Stomach (tissue), 9 donors: ENCODE data around the gene CHCHD3. TPM values are rescaled to one million over a fixed set of nuclear protein-coding genes. Genes with fewer than 3 reads are reported as not detected.

ENCODE experiments used
- DNase-seq, 2 donors: peaks; one replicate each; pipeline versions ENCODE4 v3.0.0 to v3.0.0-alpha.2; 2013 to 2019
- H3K27ac ChIP-seq, 5 donors: fragments of 200-600 bp in 4 of 5; sonication (generic) in 4 of 5; one replicate each; pipeline ENCODE4 v1.5.1; 2013 to 2019; ENCODE audit warnings: mild to moderate bottlenecking in 1 of 5, moderate library complexity in 1 of 5
- H3K27me3 ChIP-seq, 3 donors: fragments of 200-600 bp; sonication (generic); one replicate each; pipeline ENCODE4 v1.5.1; 2017 to 2019; ENCODE audit warnings: mixed run types in 1 of 3
- H3K36me3 ChIP-seq, 4 donors: fragments of 200-600 bp; sonication (generic); 1 replicate in 3 of 4; 2 replicates in 1 of 4; pipeline ENCODE4 v1.5.1; 2016 to 2019
- H3K4me1 ChIP-seq, 4 donors: fragments of 200-600 bp; sonication (generic); one replicate each; pipeline ENCODE4 v1.5.1; 2016 to 2019
- H3K4me3 ChIP-seq, 4 donors: fragments of 200-600 bp; sonication (generic) in 3 of 4; one replicate each; pipeline ENCODE4 v1.5.1; 2016 to 2019; ENCODE audit warnings: mild to moderate bottlenecking in 1 of 4
- H3K9me3 ChIP-seq, 4 donors: fragments of 200-600 bp; sonication (generic); one replicate each; pipeline ENCODE4 v1.5.1; 2016 to 2019
- CTCF ChIP-seq, 7 experiments: fragments of 450-650 bp in 4 of 7; fragments of 200-600 bp in 3 of 7; sonication (generic) in 3 of 7; IDR thresholded peaks; one replicate each; pipeline ENCODE4 v1.5.1; 2016 to 2019; ENCODE audit warnings: antibody characterized with exemption in 7 of 7, control low read depth in 2 of 7, mild to moderate bottlenecking in 1 of 7
- EP300 ChIP-seq: sonication (generic); formaldehyde crosslinking; IDR thresholded peaks from one replicate; pipeline ENCODE4 v1.6.1; 2017; ENCODE audit warnings: antibody characterized with exemption
- POLR2A ChIP-seq, 4 donors: fragments of 450-650 bp; IDR thresholded peaks; one replicate each; pipeline ENCODE4 v1.6.1; 2016; ENCODE audit warnings: antibody characterized with exemption in 4 of 4, control low read depth in 2 of 4, mild to moderate bottlenecking in 1 of 4, moderate library complexity in 1 of 4
- POLR2AphosphoS5 ChIP-seq, 3 donors: sonication (generic); formaldehyde crosslinking; IDR thresholded peaks; one replicate each; pipeline ENCODE4 v1.6.1; 2016; ENCODE audit warnings: antibody characterized with exemption in 3 of 3
- WGBS, 5 donors: extraction: QIAGEN DNeasy Blood & Tissue Kit in 3 of 5; methylation state at CpG; one replicate each; pipeline versions ENCODE4 v1.1.5 to v1.1.7; 2013 to 2018; 5-methylcytosine and 5-hydroxymethylcytosine counted together
- intact Hi-C: fragments of 100-400 bp; cut with DNase I; formaldehyde crosslinking; loops from one replicate; pipeline ENCODE4 v1.15.1; 2023; ENCODE audit warnings: low total_unique reads
- polyA plus RNA-seq, 3 donors: library from polyadenylated mRNA; stranded (reverse); fragments of 200-250 nt; gene quantifications; one replicate each; pipeline ENCODE4 v1.2.3, GENCODE V29; 2013
- total RNA-seq, 5 donors: library from RNA; depleted of rRNA; stranded (reverse); fragments of >200 nt; gene quantifications; one replicate each; pipeline versions ENCODE4 v1.1.0 to v1.2.3, GENCODE V29; 2014 to 2016
- donor health status: healthy with polysubstance abuse.
- donor health status: Bipolar disorder and iron deficiency.
- donor health status: healthy.

Gene CHCHD3
- total and polyA plus RNA-seq, 8 donors: 5.8 to 90.9 (median 39.9) TPM

- DNase-seq: no peak
- WGBS, 5 donors: 95 to 96% (median 96%) methylated on average over 4 of the region's 4 CpGs
- no peaks in the 10 kb centered on the region for H3K36me3 ChIP-seq
- no peak overlapping the region for H3K4me3 ChIP-seq
- H3K27me3 ChIP-seq: no peaks in the 10 kb centered on the region
- intact Hi-C loops: no loop called here
- no peak overlapping the region for H3K27ac ChIP-seq
- H3K9me3 ChIP-seq: no peaks in the 10 kb centered on the region
- peaks cover 0 to 12% (median 3%) of the 10 kb centered on the region in 4 donors for H3K4me1 ChIP-seq
- no peak for TF ChIP-seq CTCF (IDR thresholded peaks at IDR 0.05)
- no peak for TF ChIP-seq POLR2A (IDR thresholded peaks at IDR 0.05)
- TF ChIP-seq EP300: no peak
- no peak for TF ChIP-seq POLR2AphosphoS5 (IDR thresholded peaks at IDR 0.05)
Observed at GRCh38 chr7:132857031-132857430, 224.9 kb downstream of the CHCHD3 start.

GRCh38 chr7:132856416-132856815 is 225.5 kb downstream of the CHCHD3 start:
- no peaks in the 10 kb centered on the region for H3K9me3 ChIP-seq
- no peaks in the 10 kb centered on the region for H3K27me3 ChIP-seq
- TF ChIP-seq POLR2AphosphoS5 (IDR thresholded peaks at IDR 0.05): no peak
- TF ChIP-seq POLR2A (IDR thresholded peaks at IDR 0.05): no peak
- TF ChIP-seq CTCF (IDR thresholded peaks at IDR 0.05): no peak
- TF ChIP-seq EP300: no peak
- intact Hi-C loops: no loop called here
- peaks cover 0 to 12% (median 3%) of the 10 kb centered on the region in 4 donors for H3K4me1 ChIP-seq
- DNase-seq: no peak
- H3K4me3 ChIP-seq: no peak overlapping the region
- H3K36me3 ChIP-seq: no peaks in the 10 kb centered on the region
- WGBS, 5 donors: 90 to 98% (median 95%) methylated on average over 5 of the region's 5 CpGs
- H3K27ac ChIP-seq: no peak overlapping the region

GRCh38 chr7:132855901-132856300 is 226.0 kb downstream of the CHCHD3 start:
- Histone ChIP-seq H3K9me3 (no peaks in the 10 kb centered on the region), H3K4me3 (no peak overlapping the region), H3K36me3 (no peaks in the 10 kb centered on the region), H3K27ac (no peak overlapping the region), H3K27me3 (no peaks in the 10 kb centered on the region), H3K4me1 (peaks cover 0 to 12% (median 3%) of the 10 kb centered on the region in 4 donors)
- TF ChIP-seq POLR2A (IDR thresholded peaks at IDR 0.05): no peak
- TF ChIP-seq POLR2AphosphoS5 (IDR thresholded peaks at IDR 0.05): no peak
- no peak for TF ChIP-seq EP300
- no peak for TF ChIP-seq CTCF (IDR thresholded peaks at IDR 0.05)
- intact Hi-C loops: no loop called here
- no peak for DNase-seq
- 89 to 98% (median 95%) methylated on average over 2 of the region's 2 CpGs for WGBS, 5 donors

GRCh38 chr7:132854238-132854637 is 227.7 kb downstream of the CHCHD3 start:
- no peaks in the 10 kb centered on the region for H3K36me3 ChIP-seq
- H3K4me3 ChIP-seq: no peak overlapping the region
- TF ChIP-seq POLR2A (IDR thresholded peaks at IDR 0.05) (no peak), EP300 (no peak), CTCF (IDR thresholded peaks at IDR 0.05) (no peak), POLR2AphosphoS5 (IDR thresholded peaks at IDR 0.05) (no peak)
- DNase-seq: no peak
- H3K27ac ChIP-seq: no peak overlapping the region
- intact Hi-C loops: no loop called here
- 93 to 100% (median 98%) methylated on average over 1 of the region's 1 CpG for WGBS, 5 donors
- no peaks in the 10 kb centered on the region for H3K9me3 ChIP-seq
- H3K4me1 ChIP-seq: peaks cover 0 to 12% (median 3%) of the 10 kb centered on the region in 4 donors
- H3K27me3 ChIP-seq: no peaks in the 10 kb centered on the region
